Measurements from ENCODE around the gene CMIP. TPM values are rescaled to one million over a fixed set of nuclear protein-coding genes. Genes with fewer than 3 reads are reported as not detected.

Gene CMIP
- total RNA-seq, 6 experiments from 2014 or later: 12.2 to 23.0 (median 16.5) TPM

GRCh38 chr16:81462683-81463082, 18.1 kb downstream of the CMIP start:
- H3K27ac ChIP-seq: no peak overlapping the region
- ATAC-seq: peak in 1 of 4 donors; percentile 6
- peaks cover 0 to 45% (median 7%) of the 10 kb centered on the region in 4 donors for H3K4me1 ChIP-seq
- H3K36me3 ChIP-seq: no peaks in the 10 kb centered on the region
- DNase-seq: no peak
- no peak overlapping the region for H3K4me3 ChIP-seq
- H3K9me3 ChIP-seq: no peaks in the 10 kb centered on the region
- WGBS (ENCODE audit: insufficient coverage, low coverage, low lambda C conversion rate, missing lambda C conversion rate): 42% methylated on average over 3 of the region's 4 CpGs
- no peaks in the 10 kb centered on the region for H3K27me3 ChIP-seq
- intact Hi-C loops (cut with DNase I): no loop called here
- TF ChIP-seq, protein P1, sequence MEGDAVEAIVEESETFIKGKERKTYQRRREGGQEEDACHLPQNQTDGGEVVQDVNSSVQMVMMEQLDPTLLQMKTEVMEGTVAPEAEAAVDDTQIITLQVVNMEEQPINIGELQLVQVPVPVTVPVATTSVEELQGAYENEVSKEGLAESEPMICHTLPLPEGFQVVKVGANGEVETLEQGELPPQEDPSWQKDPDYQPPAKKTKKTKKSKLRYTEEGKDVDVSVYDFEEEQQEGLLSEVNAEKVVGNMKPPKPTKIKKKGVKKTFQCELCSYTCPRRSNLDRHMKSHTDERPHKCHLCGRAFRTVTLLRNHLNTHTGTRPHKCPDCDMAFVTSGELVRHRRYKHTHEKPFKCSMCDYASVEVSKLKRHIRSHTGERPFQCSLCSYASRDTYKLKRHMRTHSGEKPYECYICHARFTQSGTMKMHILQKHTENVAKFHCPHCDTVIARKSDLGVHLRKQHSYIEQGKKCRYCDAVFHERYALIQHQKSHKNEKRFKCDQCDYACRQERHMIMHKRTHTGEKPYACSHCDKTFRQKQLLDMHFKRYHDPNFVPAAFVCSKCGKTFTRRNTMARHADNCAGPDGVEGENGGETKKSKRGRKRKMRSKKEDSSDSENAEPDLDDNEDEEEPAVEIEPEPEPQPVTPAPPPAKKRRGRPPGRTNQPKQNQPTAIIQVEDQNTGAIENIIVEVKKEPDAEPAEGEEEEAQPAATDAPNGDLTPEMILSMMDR (IDR thresholded peaks at IDR 0.05): no peak
- TF ChIP-seq POLR2A (IDR thresholded peaks at IDR 0.05): no peak

DNA sequence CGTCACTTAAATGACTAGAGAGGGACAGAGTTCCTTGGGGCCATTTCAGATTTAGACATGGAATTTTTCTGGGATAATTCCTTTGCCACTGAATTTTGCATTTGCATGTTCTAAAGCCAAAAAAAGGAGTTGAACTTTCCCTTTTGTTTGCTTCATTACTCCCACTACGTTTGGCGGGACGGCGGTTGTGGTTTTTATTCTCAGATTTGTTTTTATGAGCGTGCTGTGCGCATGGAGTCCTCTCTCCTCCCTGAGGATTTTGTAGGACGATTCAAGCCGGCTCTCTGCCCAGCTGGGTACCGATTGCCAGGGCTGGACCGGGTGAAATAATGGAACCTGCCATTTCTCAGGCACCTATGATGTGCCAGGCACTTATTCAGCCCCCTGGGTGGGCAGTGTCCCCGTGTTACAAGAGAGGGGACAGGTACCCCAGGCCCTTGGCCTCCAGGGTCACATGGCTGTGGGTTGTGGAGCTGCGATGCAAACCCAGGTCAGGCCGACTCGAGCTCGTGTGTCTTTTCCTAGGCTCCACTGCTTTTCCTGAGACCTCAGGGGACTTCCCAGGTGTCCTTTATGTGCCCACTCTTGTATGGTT, 18.8 kb downstream of the CMIP start:
- peaks cover 0 to 38% (median 3%) of the 10 kb centered on the region in 4 donors for H3K4me1 ChIP-seq
- no peak for TF ChIP-seq POLR2A (IDR thresholded peaks at IDR 0.05)
- TF ChIP-seq, protein P1 (IDR thresholded peaks at IDR 0.05): no peak
- no peaks in the 10 kb centered on the region for H3K9me3 ChIP-seq
- no peak overlapping the region for H3K4me3 ChIP-seq
- no peaks in the 10 kb centered on the region for H3K27me3 ChIP-seq
- 84% methylated on average over 7 of the region's 16 CpGs for WGBS (ENCODE audit: insufficient coverage, low coverage, low lambda C conversion rate, missing lambda C conversion rate)
- DNase-seq: no peak
- no peak overlapping the region for H3K27ac ChIP-seq
- ATAC-seq: no peak
- H3K36me3 ChIP-seq: no peaks in the 10 kb centered on the region
- intact Hi-C loops (cut with DNase I): no loop called here

DNA sequence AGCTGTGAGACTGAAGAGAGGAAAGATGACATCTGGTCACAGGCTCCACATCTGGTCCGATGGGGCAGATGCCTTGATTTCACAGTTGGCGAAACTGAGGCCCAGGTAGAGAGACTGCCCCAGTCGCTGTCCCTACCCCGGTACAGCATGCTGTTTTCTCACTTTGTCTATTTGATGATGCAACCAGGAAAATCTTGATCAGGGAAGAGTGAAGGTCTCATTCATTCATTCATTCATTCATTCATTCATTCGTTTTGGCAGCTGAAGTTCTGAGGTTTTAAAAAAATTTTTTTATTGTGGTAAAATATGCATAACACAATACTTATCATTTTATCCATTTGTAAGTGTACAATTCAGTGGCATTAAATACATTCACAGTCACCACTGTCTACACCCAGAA, 19.7 kb downstream of the CMIP start:
- Histone ChIP-seq H3K36me3 (no peaks in the 10 kb centered on the region), H3K4me3 (no peak overlapping the region), H3K27ac (no peak overlapping the region), H3K4me1 (peaks cover 0 to 35% (median 2%) of the 10 kb centered on the region in 4 donors), H3K27me3 (no peaks in the 10 kb centered on the region), H3K9me3 (no peaks in the 10 kb centered on the region)
- intact Hi-C loops (cut with DNase I): no loop called here
- 76% methylated on average over 2 of the region's 5 CpGs for WGBS (ENCODE audit: insufficient coverage, low coverage, low lambda C conversion rate, missing lambda C conversion rate)
- TF ChIP-seq POLR2A (IDR thresholded peaks at IDR 0.05): no peak
- TF ChIP-seq, protein P1 (IDR thresholded peaks at IDR 0.05): no peak
- DNase-seq: no peak
- ATAC-seq: no peak

GRCh38 chr16:81465375-81465943, 20.9 kb downstream of the CMIP start:
- intact Hi-C loops (cut with DNase I): no loop called here
- TF ChIP-seq POLR2A (IDR thresholded peaks at IDR 0.05): no peak
- TF ChIP-seq, protein P1 (IDR thresholded peaks at IDR 0.05): no peak
- Histone ChIP-seq H3K27ac (peak overlapping the region in 1 of 3 donors; percentile 18), H3K9me3 (no peaks in the 10 kb centered on the region), H3K27me3 (no peaks in the 10 kb centered on the region), H3K4me1 (peaks cover 0 to 35% (median 2%) of the 10 kb centered on the region in 4 donors), H3K36me3 (no peaks in the 10 kb centered on the region), H3K4me3 (no peak overlapping the region)
- ATAC-seq: peak; percentile 63 to 90 (median 72)
- 32% methylated on average over 11 of the region's 18 CpGs for WGBS (ENCODE audit: insufficient coverage, low coverage, low lambda C conversion rate, missing lambda C conversion rate)
- DNase-seq: peak in 2 of 3 donors; percentile 64 to 79

Measured in right lobe of liver (tissue), 6 donors.